B cell (primary cell): ENCODE data around the gene JPH2. TPM values are rescaled to one million over a fixed set of nuclear protein-coding genes. Genes with fewer than 3 reads are reported as not detected.

Source experiments
- ATAC-seq: fragments of 200-7000 bp; cut with Tn5 transposase; one replicate; pipeline ENCODE4 v1.10.0; 2021; ENCODE audit warnings: low read depth, mild to moderate bottlenecking, moderate number of reproducible peaks, moderate library complexity
- CTCF ChIA-PET: fragments of 350-600 bp; sonication (Branson Sonifier 250); formaldehyde crosslinking; loops from one replicate; lab custom pipeline; 2021; ENCODE audit warnings: antibody characterized with exemption, inconsistent platforms; lab: Charles Lee
- POLR2A ChIA-PET: fragments of 350-600 bp; sonication (Branson Sonifier 250); formaldehyde crosslinking; loops from one replicate; lab custom pipeline; 2021; ENCODE audit warnings: antibody characterized with exemption; lab: Charles Lee
- DNase-seq: peaks from one replicate; pipeline ENCODE4 v3.0.0; 2013
- H2AFZ ChIP-seq: 2 replicates; pipeline ENCODE4 v1.6.1; 2012; ENCODE audit warnings: mild to moderate bottlenecking, low read depth, low read length; ENCODE audit not compliant: insufficient read depth, poor library complexity, severe bottlenecking
- H3K27ac ChIP-seq, 2 donors: 1 replicate in 1 of 2; 2 replicates in 1 of 2; pipeline ENCODE4 v1.5.1; 2012 to 2013; ENCODE audit warnings: low read length in 2 of 2, mild to moderate bottlenecking in 2 of 2, moderate library complexity in 1 of 2
- H3K27me3 ChIP-seq, 4 experiments: fragments of 200-600 bp in 1 of 4; sonication (generic) in 1 of 4; replicated peaks in 1 of 4; 1 replicate in 2 of 4; 2 replicates in 2 of 4; pipeline versions ENCODE4 v1.6.1 to v1.7.0; 2013 to 2016; ENCODE audit warnings: low read length in 3 of 4, mild to moderate bottlenecking in 2 of 4, mixed read lengths in 1 of 4, moderate library complexity in 1 of 4; ENCODE audit not compliant: insufficient read depth in 4 of 4, control insufficient read depth in 3 of 4; ENCODE audit errors: control extremely low read depth in 1 of 4
- H3K36me3 ChIP-seq, 2 experiments: replicated peaks in 1 of 2; 1 replicate in 1 of 2; 2 replicates in 1 of 2; pipeline versions ENCODE4 v1.6.1 to v1.7.1; 2013; ENCODE audit warnings: low read length in 1 of 2; ENCODE audit not compliant: insufficient read depth in 2 of 2, control insufficient read depth in 1 of 2; ENCODE audit errors: control extremely low read depth in 1 of 2, extremely low read depth in 1 of 2
- H3K4me1 ChIP-seq, 2 donors: fragments of 200-600 bp in 1 of 2; sonication (generic) in 1 of 2; 1 replicate in 1 of 2; 2 replicates in 1 of 2; pipeline versions ENCODE4 v1.5.1 to v1.6.1; 2013 to 2017; ENCODE audit warnings: low read length in 2 of 2; ENCODE audit not compliant: control insufficient read depth in 2 of 2, insufficient read depth in 2 of 2
- H3K4me2 ChIP-seq: replicated peaks from 2 replicates; pipeline ENCODE3; 2012; ENCODE audit warnings: mild to moderate bottlenecking, low read depth, low read length; ENCODE audit not compliant: poor library complexity, severe bottlenecking
- H3K4me3 ChIP-seq, 5 experiments: fragments of 200-600 bp in 1 of 5; sonication (generic) in 1 of 5; 1 replicate in 3 of 5; 2 replicates in 2 of 5; pipeline versions ENCODE4 v1.5.1 to v1.7.0; 2011 to 2016; ENCODE audit warnings: low read length in 4 of 5, mild to moderate bottlenecking in 4 of 5, low read depth in 2 of 5, control low read depth in 1 of 5, moderate library complexity in 1 of 5; ENCODE audit not compliant: insufficient read depth in 1 of 5; ENCODE audit errors: control extremely low read depth in 1 of 5, extremely low read depth in 1 of 5
- H3K79me2 ChIP-seq: fragments of 200-600 bp; sonication (generic); one replicate; pipeline ENCODE4 v1.6.0; 2016; ENCODE audit warnings: low read length; ENCODE audit not compliant: control insufficient read depth, insufficient read depth
- H3K9ac ChIP-seq: fragments of 200-600 bp; sonication (generic); 2 replicates; pipeline ENCODE4 v1.6.1; 2017; ENCODE audit warnings: mild to moderate bottlenecking, low read length, moderate library complexity
- H3K9me3 ChIP-seq, 3 donors: one replicate each; pipeline versions ENCODE4 v1.6.1 to v1.7.1; 2013; ENCODE audit warnings: low read length in 2 of 3; ENCODE audit not compliant: control insufficient read depth in 2 of 3, insufficient read depth in 1 of 3; ENCODE audit errors: control extremely low read depth in 1 of 3
- H4K20me1 ChIP-seq: 2 replicates; pipeline ENCODE4 v1.6.0; 2012; ENCODE audit warnings: mild to moderate bottlenecking, low read length; ENCODE audit not compliant: insufficient read depth, control insufficient read depth, poor library complexity, severe bottlenecking
- H3K27ac Mint-ChIP-seq: one replicate; pipeline ENCODE4 v1.8.0; 2021; ENCODE audit warnings: mixed read lengths
- H3K27me3 Mint-ChIP-seq: one replicate; pipeline ENCODE4 v1.8.0; 2021; ENCODE audit warnings: mixed read lengths
- H3K4me1 Mint-ChIP-seq: one replicate; pipeline ENCODE4 v1.8.0; 2021; ENCODE audit warnings: mixed read lengths
- H3K4me3 Mint-ChIP-seq: one replicate; pipeline ENCODE4 v1.8.0; 2021; ENCODE audit warnings: mixed read lengths
- H3K9me3 Mint-ChIP-seq: one replicate; pipeline ENCODE4 v1.8.0; 2022; ENCODE audit warnings: mixed read lengths; ENCODE audit not compliant: insufficient read depth
- CTCF ChIP-seq: fragments of 200-600 bp; IDR thresholded peaks from one replicate; pipeline ENCODE4 v1.8.0; 2022; ENCODE audit warnings: antibody characterized with exemption, mild to moderate bottlenecking
- EZH2 ChIP-seq: IDR thresholded peaks from 2 replicates; pipeline ENCODE4 v1.6.1; 2012; ENCODE audit warnings: borderline replicate concordance, low read depth, mild to moderate bottlenecking, moderate library complexity, low read length; ENCODE audit not compliant: insufficient read depth, poor library complexity, severe bottlenecking
- WGBS: methylation state at CpG from one replicate; pipeline ENCODE4 v1.1.5; 2013; ENCODE audit warnings: missing lambda C conversion rate; ENCODE audit not compliant: insufficient coverage; 5-methylcytosine and 5-hydroxymethylcytosine counted together
- intact Hi-C: fragments of 100-400 bp; cut with micrococcal nuclease; formaldehyde crosslinking; loops from one replicate; pipeline ENCODE4 v1.10.0; 2022
- polyA plus RNA-seq: library from polyadenylated mRNA; depleted of rRNA; stranded (reverse); fragments of >200 nt; gene quantifications from 2 replicates; pipeline ENCODE4 v1.2.3, GENCODE V29; 2012
- total RNA-seq, 2 donors: library from RNA; stranded (reverse); fragments of 120-200 nt in 1 of 2; gene quantifications; 1 replicate in 1 of 2; 2 replicates in 1 of 2; pipeline versions ENCODE4 v1.2.3 to v1.2.4, GENCODE V29; 2013 to 2022

Gene JPH2
- total and polyA plus RNA-seq, 2 donors (not counting 1 experiment from before 2014, with no cell fraction given) = 0.10 TPM; not detected in 1

DNA sequence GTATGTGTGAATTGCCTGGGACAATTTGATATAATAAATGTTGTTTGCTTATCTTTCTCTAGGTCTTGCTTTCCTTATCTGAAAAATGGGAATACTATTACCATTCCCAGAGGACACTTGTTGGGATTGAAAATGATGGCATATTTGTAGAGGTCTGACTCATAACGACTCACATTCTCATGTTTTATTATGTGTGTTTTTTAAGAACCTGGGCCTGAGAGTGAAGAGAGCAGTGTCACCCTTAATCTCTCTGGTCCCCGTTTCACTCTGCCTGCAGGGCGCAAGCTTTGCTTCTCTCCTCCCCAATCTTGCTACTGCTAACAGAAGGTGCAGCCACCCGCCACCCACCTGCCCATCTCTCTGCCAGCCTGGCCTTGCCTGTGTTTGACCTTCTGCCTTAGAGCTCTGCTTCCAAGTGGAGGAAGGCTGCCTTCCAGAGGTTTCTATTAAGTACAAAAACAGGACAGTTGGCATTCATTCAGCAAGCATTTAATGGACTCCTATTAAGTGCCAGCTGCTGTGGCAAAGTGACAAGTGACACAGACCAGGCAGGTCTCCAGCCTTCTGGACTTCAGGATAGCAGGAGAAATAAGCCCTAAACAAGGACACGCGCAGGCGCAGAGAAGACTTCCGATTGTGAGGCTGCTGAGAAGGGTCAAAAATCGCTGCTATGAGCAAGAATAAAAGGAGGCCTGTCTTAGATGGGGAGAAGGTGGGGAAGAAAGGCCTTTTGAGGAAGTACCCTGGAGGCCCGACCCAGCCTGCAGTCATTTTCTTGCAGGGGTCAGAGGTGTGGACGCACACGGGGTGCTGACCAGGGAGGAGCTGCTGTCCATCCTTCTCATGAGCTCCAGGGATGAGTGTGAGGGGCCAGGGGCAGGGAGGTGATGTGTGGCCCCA is 112.5 kb downstream of the JPH2 start:
- Histone ChIP-seq H3K9me3 (peaks cover 0 to 4% (median 0%) of the 10 kb centered on the region in 3 donors), H4K20me1 (no peaks in the 10 kb centered on the region), H3K4me2 (no peak overlapping the region), H3K4me1 (peaks cover 12 to 30% of the 10 kb centered on the region in 2 donors), H3K4me3 (no peak overlapping the region), H3K36me3 (no peaks in the 10 kb centered on the region), H3K27me3 (peaks cover 0 to 2% (median 0%) of the 10 kb centered on the region in 4 experiments), H3K9ac (no peak overlapping the region), H3K27ac (no peak overlapping the region), H3K79me2 (no peaks in the 10 kb centered on the region), H2AFZ (no peak overlapping the region)
- ChIA-PET CTCF (no interaction called here), POLR2A (no interaction called here)
- Mint-ChIP-seq H3K4me3 (no peak overlapping the region), H3K27ac (no peak overlapping the region), H3K9me3 (no peaks in the 10 kb centered on the region), H3K27me3 (no peaks in the 10 kb centered on the region), H3K4me1 (peaks cover 31% of the 10 kb centered on the region)
- WGBS = 86% methylated on average over 11 of the region's 12 CpGs
- TF ChIP-seq CTCF (no peak), EZH2 (no peak)
- no peak for ATAC-seq
- DNase-seq = no peak
- intact Hi-C loops = no loop called here

DNA sequence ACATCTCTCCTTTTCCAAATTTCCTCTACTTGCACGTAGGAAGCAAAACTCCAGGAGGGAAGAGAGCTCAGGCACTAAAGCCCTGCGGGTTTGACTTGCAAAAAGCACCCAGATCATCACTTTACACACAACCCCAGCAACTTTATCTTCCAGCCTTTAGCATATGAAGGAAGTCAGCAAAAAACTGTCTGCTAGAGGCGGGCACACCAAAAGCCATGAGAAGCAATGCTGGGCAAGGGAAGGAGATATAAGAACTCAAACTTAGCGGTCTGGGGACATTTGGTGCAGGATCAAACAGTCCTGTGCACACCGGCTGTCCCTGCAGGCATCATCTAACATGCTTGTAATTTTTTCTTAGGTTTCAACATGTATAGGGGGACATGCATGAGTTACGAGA is 113.3 kb downstream of the JPH2 start:
- intact Hi-C loops = no loop called here
- no peak overlapping the region for H2AFZ ChIP-seq
- Mint-ChIP-seq H3K27me3 (no peaks in the 10 kb centered on the region), H3K4me1 (peaks cover 39% of the 10 kb centered on the region), H3K4me3 (no peak overlapping the region), H3K9me3 (no peaks in the 10 kb centered on the region), H3K27ac (peak overlapping the region; percentile 22)
- H3K79me2 ChIP-seq = no peaks in the 10 kb centered on the region
- 84% methylated on average over 5 of the region's 6 CpGs for WGBS
- ATAC-seq = no peak
- H3K27me3 ChIP-seq = peaks cover 0 to 2% (median 0%) of the 10 kb centered on the region in 4 experiments
- no peak overlapping the region for H3K9ac ChIP-seq
- H3K9me3 ChIP-seq = peaks cover 0 to 4% (median 0%) of the 10 kb centered on the region in 3 donors
- no peak overlapping the region for H3K4me3 ChIP-seq
- ChIA-PET POLR2A (no interaction called here), CTCF (no interaction called here)
- no peak for TF ChIP-seq CTCF
- H3K4me1 ChIP-seq = peaks cover 20 to 38% of the 10 kb centered on the region in 2 donors
- H3K4me2 ChIP-seq = no peak overlapping the region
- H3K27ac ChIP-seq = no peak overlapping the region
- H4K20me1 ChIP-seq = no peaks in the 10 kb centered on the region
- H3K36me3 ChIP-seq = no peaks in the 10 kb centered on the region
- DNase-seq = no peak
